ENCODE measurements around the gene PDGFD. TPM values are rescaled to one million over a fixed set of nuclear protein-coding genes. Genes with fewer than 3 reads are reported as not detected.
A peak's percentile ranks its signal among the peaks of the same experiment; 100 is the strongest.

Gene PDGFD
- polyA plus RNA-seq, 1 of the 3 experiments (the other 2 are of a cell fraction): 4.8 TPM

DNA sequence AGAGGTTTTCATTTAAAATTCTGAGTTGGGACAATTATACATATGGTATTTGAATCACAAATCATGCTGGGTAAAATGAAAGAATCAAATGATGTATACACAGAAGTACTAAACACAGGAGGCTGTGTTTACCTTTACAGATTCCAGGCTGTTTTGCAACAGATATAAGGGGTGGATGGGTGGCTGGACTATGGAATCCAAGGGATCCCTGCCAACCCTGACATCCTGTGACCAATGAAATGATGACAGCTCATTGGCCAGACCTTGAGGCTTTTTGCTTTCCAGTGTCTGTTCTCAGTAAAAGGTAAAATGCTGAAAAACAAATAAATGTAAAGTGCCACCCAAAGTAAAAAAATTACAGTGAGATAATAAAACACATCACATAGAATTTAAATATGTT lies 130.8 kb downstream of the PDGFD start:
- peak; percentile 45 for DNase-seq
- peak overlapping the region; percentile 24; the same call in 1 of the 2 replicates for H3K4me2 ChIP-seq
- H3K4me3 ChIP-seq (ENCODE audit: low read depth in 2 of 2, low read length in 1 of 2): no peak overlapping the region
- no peaks in the 10 kb centered on the region for H4K20me1 ChIP-seq (ENCODE audit: insufficient read depth)
- H3F3A ChIP-seq (replicated peaks; ENCODE audit: insufficient read depth): no peaks in the 10 kb centered on the region
- TF ChIP-seq, protein P1, sequence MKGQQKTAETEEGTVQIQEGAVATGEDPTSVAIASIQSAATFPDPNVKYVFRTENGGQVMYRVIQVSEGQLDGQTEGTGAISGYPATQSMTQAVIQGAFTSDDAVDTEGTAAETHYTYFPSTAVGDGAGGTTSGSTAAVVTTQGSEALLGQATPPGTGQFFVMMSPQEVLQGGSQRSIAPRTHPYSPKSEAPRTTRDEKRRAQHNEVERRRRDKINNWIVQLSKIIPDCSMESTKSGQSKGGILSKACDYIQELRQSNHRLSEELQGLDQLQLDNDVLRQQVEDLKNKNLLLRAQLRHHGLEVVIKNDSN (IDR thresholded peaks at IDR 0.05; ENCODE audit: borderline replicate concordance, low read depth): no peak
- TF ChIP-seq SIN3A (IDR thresholded peaks at IDR 0.05; ENCODE audit: borderline replicate concordance, low read depth, low read length) (no peak), FOSL2 (IDR thresholded peaks at IDR 0.05; ENCODE audit: borderline replicate concordance, low read depth) (no peak), GATA2 (CRISPR knock-in tag; IDR thresholded peaks at IDR 0.05) (no peak), YY1 (IDR thresholded peaks at IDR 0.05; ENCODE audit: low read depth) (no peak), TCF12 (IDR thresholded peaks at IDR 0.05) (peak; percentile 18; the same call in 1 of the 2 replicates), EP300 (IDR thresholded peaks at IDR 0.05; ENCODE audit: borderline replicate concordance in 1 of 2, low read depth in 1 of 2, low read length in 1 of 2) (no peak), NFIC (IDR thresholded peaks at IDR 0.05; ENCODE audit: borderline replicate concordance) (peak; percentile 38; the same call in 1 of the 2 replicates), ELF1 (IDR thresholded peaks at IDR 0.05) (no peak), MEF2A (IDR thresholded peaks at IDR 0.05; ENCODE audit: borderline replicate concordance, low read depth) (no peak), RXRA (IDR thresholded peaks at IDR 0.05; ENCODE audit: borderline replicate concordance, low read depth) (no peak), POLR2AphosphoS5 (IDR thresholded peaks at IDR 0.05; ENCODE audit: low read depth, low read length) (no peak), SMC3 (IDR thresholded peaks at IDR 0.05; ENCODE audit: low read depth, low read length) (no peak), CHD2 (IDR thresholded peaks at IDR 0.05; ENCODE audit: low read length, partially characterized antibody) (no peak), MXI1 (IDR thresholded peaks at IDR 0.05; ENCODE audit: low read depth, low read length) (no peak), RFX5 (IDR thresholded peaks at IDR 0.05; ENCODE audit: low read length) (peak; percentile 37; the same call in 1 of the 2 replicates), NRF1 (IDR thresholded peaks at IDR 0.05; ENCODE audit: low read depth, low read length) (no peak)
- TF ChIP-seq, protein P2, sequence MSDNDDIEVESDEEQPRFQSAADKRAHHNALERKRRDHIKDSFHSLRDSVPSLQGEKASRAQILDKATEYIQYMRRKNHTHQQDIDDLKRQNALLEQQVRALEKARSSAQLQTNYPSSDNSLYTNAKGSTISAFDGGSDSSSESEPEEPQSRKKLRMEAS (IDR thresholded peaks at IDR 0.05; ENCODE audit: low read depth): no peak
- TF ChIP-seq, protein P3, sequence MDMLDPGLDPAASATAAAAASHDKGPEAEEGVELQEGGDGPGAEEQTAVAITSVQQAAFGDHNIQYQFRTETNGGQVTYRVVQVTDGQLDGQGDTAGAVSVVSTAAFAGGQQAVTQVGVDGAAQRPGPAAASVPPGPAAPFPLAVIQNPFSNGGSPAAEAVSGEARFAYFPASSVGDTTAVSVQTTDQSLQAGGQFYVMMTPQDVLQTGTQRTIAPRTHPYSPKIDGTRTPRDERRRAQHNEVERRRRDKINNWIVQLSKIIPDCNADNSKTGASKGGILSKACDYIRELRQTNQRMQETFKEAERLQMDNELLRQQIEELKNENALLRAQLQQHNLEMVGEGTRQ (IDR thresholded peaks at IDR 0.05; ENCODE audit: borderline replicate concordance, low read depth, low read length): no peak
- TF ChIP-seq, protein P4, sequence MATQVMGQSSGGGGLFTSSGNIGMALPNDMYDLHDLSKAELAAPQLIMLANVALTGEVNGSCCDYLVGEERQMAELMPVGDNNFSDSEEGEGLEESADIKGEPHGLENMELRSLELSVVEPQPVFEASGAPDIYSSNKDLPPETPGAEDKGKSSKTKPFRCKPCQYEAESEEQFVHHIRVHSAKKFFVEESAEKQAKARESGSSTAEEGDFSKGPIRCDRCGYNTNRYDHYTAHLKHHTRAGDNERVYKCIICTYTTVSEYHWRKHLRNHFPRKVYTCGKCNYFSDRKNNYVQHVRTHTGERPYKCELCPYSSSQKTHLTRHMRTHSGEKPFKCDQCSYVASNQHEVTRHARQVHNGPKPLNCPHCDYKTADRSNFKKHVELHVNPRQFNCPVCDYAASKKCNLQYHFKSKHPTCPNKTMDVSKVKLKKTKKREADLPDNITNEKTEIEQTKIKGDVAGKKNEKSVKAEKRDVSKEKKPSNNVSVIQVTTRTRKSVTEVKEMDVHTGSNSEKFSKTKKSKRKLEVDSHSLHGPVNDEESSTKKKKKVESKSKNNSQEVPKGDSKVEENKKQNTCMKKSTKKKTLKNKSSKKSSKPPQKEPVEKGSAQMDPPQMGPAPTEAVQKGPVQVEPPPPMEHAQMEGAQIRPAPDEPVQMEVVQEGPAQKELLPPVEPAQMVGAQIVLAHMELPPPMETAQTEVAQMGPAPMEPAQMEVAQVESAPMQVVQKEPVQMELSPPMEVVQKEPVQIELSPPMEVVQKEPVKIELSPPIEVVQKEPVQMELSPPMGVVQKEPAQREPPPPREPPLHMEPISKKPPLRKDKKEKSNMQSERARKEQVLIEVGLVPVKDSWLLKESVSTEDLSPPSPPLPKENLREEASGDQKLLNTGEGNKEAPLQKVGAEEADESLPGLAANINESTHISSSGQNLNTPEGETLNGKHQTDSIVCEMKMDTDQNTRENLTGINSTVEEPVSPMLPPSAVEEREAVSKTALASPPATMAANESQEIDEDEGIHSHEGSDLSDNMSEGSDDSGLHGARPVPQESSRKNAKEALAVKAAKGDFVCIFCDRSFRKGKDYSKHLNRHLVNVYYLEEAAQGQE (IDR thresholded peaks at IDR 0.05; ENCODE audit: low read depth, low read length): no peak
- TF ChIP-seq, protein P5, sequence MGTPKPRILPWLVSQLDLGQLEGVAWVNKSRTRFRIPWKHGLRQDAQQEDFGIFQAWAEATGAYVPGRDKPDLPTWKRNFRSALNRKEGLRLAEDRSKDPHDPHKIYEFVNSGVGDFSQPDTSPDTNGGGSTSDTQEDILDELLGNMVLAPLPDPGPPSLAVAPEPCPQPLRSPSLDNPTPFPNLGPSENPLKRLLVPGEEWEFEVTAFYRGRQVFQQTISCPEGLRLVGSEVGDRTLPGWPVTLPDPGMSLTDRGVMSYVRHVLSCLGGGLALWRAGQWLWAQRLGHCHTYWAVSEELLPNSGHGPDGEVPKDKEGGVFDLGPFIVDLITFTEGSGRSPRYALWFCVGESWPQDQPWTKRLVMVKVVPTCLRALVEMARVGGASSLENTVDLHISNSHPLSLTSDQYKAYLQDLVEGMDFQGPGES (IDR thresholded peaks at IDR 0.05; ENCODE audit: low read depth, low read length): no peak
- TF ChIP-seq, protein P6, sequence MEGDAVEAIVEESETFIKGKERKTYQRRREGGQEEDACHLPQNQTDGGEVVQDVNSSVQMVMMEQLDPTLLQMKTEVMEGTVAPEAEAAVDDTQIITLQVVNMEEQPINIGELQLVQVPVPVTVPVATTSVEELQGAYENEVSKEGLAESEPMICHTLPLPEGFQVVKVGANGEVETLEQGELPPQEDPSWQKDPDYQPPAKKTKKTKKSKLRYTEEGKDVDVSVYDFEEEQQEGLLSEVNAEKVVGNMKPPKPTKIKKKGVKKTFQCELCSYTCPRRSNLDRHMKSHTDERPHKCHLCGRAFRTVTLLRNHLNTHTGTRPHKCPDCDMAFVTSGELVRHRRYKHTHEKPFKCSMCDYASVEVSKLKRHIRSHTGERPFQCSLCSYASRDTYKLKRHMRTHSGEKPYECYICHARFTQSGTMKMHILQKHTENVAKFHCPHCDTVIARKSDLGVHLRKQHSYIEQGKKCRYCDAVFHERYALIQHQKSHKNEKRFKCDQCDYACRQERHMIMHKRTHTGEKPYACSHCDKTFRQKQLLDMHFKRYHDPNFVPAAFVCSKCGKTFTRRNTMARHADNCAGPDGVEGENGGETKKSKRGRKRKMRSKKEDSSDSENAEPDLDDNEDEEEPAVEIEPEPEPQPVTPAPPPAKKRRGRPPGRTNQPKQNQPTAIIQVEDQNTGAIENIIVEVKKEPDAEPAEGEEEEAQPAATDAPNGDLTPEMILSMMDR (IDR thresholded peaks at IDR 0.05): no peak
- TF ChIP-seq, protein P7, sequence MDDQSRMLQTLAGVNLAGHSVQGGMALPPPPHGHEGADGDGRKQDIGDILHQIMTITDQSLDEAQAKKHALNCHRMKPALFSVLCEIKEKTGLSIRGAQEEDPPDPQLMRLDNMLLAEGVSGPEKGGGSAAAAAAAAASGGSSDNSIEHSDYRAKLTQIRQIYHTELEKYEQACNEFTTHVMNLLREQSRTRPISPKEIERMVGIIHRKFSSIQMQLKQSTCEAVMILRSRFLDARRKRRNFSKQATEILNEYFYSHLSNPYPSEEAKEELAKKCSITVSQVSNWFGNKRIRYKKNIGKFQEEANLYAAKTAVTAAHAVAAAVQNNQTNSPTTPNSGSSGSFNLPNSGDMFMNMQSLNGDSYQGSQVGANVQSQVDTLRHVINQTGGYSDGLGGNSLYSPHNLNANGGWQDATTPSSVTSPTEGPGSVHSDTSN (IDR thresholded peaks at IDR 0.05): 0 out of 2 replicates have a peak, but pooled peaks have one; percentile 8
- ChIA-PET POLR2A (no interaction called here), CTCF (no interaction called here)
- H3K9me3 ChIP-seq: no peaks in the 10 kb centered on the region
- H3K27me3 ChIP-seq (ENCODE audit: insufficient read depth): no peaks in the 10 kb centered on the region
- H3K9ac ChIP-seq: no peak overlapping the region
- no peak overlapping the region; a peak in 1 of 4 replicates for H3K27ac ChIP-seq (ENCODE audit: low read depth in 2 of 2, low read length in 1 of 2)
- H2AFZ ChIP-seq (ENCODE audit: low read depth): peak overlapping the region; percentile 44; the same call in 1 of the 2 replicates
- no peaks in the 10 kb centered on the region for H3K36me3 ChIP-seq (replicated peaks in 1 of 2; ENCODE audit: control insufficient read depth in 1 of 2, insufficient read depth in 2 of 2, low read length in 1 of 2)
- no peaks in the 10 kb centered on the region for H3K79me2 ChIP-seq (ENCODE audit: insufficient read depth)
- H3K9me2 ChIP-seq: 0 out of 2 replicates have a peak, but pooled peaks cover 3% of the 10 kb centered on the region
- H3K4me1 ChIP-seq (ENCODE audit: control insufficient read depth in 1 of 2, insufficient read depth in 2 of 2, low read depth in 1 of 2, low read length in 1 of 2): peaks cover 0 to 6% of the 10 kb centered on the region in 2 experiments; a peak in 2 of 4 replicates
